GM18951 (cell line): ENCODE results near the gene FFAR1.
"Not testable (repeated sequence)": the region's sequence is repeated elsewhere in the genome, so short reads cannot be mapped to it uniquely, and the experiment has no call there.

ENCODE experiments used
- POLR2A ChIP-seq: IDR thresholded peaks from 4 replicates; pipeline ENCODE4 v1.6.1; 2011; ENCODE audit warnings: mild to moderate bottlenecking; ENCODE audit not compliant: insufficient read length, insufficient read depth; ENCODE audit errors: extremely low read depth
- in situ Hi-C: fragments of 300-500 bp; cut with MboI; formaldehyde crosslinking; loops from one replicate; pipeline ENCODE4 v1.12.0; 2022; ENCODE audit warnings: low sequenced_read_pairs, mixed read lengths, inconsistent platforms; ENCODE audit not compliant: unreplicated experiment

Gene FFAR1

DNA sequence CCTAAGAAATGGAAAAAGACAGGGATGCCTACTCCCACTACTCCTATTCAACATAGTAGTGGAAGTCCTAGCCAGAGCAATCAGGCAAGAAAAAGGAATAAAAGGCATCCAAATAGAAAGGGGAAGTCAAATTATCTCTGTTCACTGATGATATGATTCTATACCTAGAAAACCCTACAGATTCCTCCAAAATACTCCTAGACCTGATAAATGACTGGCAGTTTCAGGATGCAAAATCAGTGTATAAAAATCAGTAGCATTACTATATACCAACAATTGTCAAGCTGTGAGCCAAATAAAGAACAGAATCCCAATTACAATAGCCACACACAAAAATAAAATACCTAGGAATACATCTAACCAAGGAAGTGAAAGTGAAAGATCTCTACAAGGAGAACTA lies 21.8 kb downstream of the FFAR1 start:
- no peak for TF ChIP-seq POLR2A
- in situ Hi-C loops, result no loop called here

DNA sequence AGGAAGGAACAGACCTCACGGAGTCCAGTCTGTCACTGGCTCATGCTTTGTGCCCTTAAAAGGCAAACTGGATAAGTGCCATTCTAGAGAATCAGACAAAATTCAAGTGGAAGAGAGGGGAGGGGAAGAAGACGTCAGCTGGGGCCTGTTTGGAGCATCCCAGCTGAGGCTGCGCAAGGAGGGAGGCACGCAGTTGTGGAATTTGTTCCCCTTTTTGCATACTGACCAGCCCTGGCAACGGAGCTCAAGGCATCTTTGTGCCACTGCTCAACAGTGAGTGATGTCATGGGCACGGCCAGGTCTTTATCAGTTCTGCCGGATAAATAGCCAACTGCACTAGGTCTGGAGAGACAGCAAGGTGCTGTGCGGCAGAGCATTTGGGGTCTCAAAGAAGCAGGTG lies 23.0 kb downstream of the FFAR1 start, which contains the start of gene GPR42:
GPR42 (plus strand) TSS at position 347 of the 400 bp plus-strand sequence. CDS start 292 bp downstream, outside the sequence.
- TF ChIP-seq POLR2A, result no peak
- in situ Hi-C loops, result no loop called here

DNA sequence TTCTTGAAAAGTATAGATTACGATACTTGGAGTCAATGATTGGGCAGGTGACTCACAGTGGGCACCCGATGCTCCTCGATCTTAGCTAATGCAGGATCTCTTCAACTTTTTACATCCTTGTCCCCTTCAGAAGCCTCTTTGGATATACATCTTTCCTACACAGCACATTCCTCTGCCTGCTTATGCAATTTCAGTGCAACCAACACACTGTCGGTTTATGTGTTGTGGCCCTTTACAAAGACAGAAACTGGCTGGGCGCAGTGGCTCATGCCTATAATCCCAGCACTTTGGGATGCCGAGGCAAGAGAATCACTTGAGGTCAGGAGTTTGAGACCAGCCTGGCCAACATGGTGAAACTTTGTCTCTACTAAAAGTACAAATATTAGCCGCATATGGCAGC lies 25.8 kb downstream of the FFAR1 start:
- no peak for TF ChIP-seq POLR2A
- in situ Hi-C loops, result no loop called here

DNA sequence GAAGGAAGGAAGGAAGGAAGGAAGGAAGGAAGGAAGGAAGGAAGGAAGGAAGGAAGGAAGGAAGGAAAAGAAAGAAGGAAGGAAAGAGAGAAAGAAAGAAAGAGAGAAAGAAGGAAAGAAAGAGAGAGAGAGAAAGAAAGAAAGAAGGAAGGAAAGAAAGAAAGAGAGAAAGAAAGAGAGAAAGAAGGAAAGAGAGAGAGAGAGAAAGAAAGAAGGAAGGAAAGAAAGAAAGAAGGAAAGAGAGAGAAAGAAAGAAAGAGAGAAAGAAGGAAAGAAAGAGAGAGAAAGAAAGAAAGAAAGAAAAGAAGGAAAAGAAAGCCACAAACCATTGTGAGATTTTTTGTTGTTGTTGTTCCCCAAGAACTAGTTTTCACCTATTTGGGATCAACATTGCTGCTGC lies 26.3 kb downstream of the FFAR1 start:
- in situ Hi-C loops, result not testable (repeated sequence)

DNA sequence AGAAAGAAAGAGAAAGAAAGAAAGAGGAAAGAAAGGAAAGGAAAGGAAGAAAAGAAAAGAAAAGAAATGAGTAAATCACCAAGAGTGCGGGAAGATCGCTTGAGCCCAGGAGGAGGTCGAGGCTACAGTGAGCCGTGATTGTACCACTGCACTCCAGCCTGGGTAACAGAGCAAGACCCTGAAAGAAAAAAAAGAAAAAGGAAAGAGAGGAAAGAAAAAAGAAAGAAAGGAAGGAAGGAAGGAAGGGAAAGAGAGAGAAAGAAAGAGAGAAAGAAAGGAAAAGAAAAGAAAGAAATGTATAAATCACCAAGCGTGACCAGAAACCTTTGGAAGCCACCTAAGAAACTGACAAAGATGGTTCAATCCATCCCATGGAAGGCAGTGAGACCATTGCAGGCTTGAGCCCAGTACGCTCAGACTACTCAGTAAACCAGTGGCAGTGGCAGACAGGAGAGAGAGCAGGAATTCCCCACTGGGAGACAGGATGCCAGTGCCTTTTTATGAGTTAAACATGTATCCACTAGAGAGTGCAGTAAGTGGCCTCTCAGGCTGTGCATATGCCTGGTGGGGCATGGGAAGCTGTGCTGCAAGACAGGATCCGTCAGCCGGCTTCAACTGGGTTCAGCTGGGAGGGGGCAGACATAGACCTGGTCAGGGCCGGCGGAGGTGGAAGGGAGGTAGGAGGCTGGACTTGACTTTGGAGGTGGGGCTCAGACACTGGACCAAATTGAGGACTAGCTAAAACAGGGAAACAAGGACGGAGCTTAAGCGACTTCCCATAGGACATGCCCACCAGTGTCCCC lies 28.0 kb downstream of the FFAR1 start:
- no peak for TF ChIP-seq POLR2A
- in situ Hi-C loops, result no loop called here

DNA sequence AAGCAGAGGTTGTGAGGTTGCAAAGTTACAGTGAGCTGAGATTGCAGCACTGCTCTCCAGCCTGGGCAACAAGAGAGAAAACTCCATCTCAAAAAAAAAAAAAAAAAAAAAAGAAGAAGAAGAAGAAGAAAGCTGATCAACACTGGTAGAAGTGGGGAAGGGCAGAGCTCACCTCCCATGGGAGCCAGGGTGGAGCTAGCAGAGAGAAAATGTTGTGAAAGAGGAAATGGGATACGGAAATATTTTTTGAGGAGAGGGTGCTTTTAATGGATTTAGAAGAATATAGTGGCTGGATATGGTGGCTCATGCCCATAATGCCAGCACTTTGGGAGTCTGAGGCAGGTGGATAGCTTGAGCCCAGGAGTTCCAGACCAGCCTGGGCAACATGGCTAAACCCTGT lies 30.0 kb downstream of the FFAR1 start:
- no peak for TF ChIP-seq POLR2A
- in situ Hi-C loops, result no loop called here

DNA sequence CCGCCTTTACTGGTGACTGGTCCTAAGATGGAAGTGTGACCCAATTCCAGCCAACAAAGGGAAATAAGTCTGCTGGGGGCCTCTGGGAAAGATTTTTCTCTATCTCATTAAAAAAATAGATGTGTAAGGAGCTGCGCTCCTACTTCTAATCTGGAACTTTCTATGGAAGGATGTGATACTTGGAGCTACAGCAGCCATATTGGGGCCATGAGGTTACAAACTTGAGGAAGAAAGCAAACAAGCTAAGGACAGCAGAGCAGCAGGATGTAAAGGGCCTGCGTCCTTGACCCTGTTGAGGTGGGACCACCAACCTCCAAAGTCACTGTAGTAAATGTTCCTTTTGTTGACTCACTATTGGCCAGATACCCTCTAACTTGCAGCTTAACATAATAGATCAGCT lies 30.7 kb downstream of the FFAR1 start:
- in situ Hi-C loops, result no loop called here
- TF ChIP-seq POLR2A, result no peak

DNA sequence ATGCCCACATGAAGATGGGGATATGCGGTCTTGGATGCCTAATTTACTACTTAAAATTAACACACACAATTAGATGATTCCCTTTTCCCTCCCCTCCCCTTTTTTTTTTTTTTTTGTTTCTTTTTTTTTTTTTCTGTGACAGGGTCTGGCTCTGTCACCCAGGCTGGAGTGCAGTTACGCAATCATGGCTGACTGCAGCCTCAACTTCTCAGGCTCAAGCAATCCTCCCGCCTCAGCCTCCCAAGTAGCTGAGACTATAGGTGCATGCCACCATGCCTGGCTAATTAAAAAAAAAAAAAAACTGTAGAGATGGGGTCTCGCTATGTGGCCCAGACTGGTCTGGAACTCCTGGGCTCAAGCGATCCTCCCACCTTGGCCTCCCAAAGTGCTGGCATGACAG lies 31.8 kb downstream of the FFAR1 start:
- in situ Hi-C loops, result not testable (repeated sequence)

DNA sequence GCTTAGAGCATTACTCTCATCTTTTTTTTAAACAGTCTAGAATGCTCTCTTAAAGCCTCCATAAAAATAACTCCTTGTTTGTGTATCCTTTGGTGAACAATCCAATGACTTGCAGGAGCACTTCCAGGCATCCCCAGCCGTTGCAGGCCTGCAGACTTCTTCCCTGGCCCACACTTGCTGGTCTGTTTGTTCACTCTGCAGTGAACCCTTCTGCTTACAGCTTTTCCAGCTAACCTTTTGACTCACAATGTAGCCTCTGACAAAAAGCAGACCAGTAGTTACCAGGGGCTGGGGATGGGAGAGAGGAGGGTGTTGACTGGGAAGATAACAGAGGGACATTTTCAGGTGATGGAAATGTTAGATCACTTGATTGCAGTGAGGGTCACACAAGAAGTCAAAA lies 32.3 kb downstream of the FFAR1 start:
- in situ Hi-C loops, result no loop called here

DNA sequence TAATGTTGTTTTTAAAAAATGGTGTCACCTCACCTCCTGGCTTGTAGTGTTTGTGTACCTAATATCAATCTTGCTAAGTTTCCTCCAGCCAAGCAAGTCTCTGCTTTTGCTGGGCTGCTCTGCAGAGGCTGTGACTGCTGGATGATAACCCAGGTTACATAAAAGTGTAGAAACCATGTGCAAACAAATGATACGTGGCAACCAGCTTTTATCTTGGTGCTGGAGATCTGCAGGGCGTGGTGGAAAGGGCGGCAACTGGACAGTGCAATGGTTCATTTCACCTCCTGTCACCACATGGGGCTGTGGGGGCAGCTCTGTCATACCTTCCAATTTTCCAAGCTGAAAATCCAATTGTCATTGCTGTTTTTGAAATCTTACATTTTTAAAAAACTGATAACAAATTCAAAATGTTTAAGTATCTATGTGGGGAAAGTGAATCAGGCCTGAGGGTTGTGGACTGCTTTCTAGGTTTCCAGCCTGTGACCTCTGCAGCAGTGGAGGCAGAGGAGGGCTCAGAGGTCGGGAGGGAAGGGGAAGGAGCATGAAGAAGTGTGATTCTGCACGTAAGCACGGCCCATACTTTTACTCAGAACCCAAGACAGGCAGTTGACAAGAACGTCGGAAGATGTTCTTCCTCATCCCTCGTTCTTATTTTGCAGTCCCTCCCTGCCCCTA lies 32.9 kb downstream of the FFAR1 start:
- no peak for TF ChIP-seq POLR2A
- in situ Hi-C loops, result no loop called here

More for the DNA sequence above, 32.3 kb downstream of the FFAR1 start:
- TF ChIP-seq POLR2A, result no peak

DNA sequence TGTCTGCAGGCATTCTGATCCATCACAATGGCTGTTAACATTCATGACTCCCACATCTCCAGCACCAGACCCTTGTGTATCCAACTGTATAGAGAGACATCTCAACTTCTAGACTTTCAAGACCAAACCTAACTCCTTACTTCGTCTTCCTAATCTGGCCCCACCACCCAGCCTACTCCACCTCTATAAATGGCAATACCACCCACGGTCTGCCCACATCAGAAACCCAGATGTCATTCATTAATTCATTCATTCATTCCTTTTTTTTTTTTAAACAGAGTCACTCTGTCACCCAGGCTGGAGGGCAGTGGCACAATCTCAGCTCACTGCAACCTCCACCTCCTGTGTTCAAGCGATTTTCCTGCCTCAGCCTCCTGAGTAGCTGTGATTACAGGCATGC lies 33.6 kb downstream of the FFAR1 start:
- TF ChIP-seq POLR2A, result no peak
- in situ Hi-C loops, result no loop called here

DNA sequence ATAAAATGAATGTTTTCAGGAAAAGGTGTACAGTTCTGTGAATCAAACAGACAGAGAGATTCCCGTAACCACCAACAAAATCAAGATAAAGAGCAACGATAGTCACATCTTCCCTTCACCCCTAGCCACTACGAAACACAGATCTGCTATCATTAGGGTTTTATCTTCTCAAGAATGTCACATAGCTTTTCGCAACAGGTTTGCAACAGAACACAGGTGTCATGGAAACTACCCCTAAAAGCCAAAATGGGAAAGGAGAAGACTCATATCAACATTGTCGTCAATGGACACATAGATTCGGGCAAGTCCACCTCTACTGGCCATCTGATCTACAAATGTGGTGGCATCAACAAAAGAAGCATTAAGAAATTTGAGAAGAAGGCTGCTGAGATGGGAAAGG lies 34.2 kb downstream of the FFAR1 start:
- in situ Hi-C loops, result no loop called here

DNA sequence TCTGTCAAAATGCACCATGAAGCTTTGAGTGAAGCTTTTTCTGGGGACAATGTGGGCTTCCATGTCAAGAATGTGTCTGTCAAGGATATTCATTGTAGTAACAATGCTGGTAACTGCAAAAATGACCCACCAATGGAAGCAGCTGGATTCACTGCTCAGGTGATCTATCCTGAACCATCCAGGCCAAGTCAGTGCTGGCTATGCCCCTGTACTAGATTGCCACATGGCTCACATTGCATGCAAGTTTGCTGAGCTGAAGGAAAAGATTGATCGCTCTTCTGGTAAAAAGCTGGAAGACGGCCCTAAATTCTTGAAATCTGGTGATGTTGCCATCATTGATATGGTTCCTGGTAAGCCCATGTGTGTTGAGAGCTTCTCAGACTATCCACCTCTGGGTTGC lies 35.8 kb downstream of the FFAR1 start:
- no peak for TF ChIP-seq POLR2A
- in situ Hi-C loops, result no loop called here

More for the DNA sequence above, 34.2 kb downstream of the FFAR1 start:
- no peak for TF ChIP-seq POLR2A
